LNCAP (cell line): Measurements from ENCODE around the gene PTK6.

Source experiments
- CTCF ChIP-seq: fragments of 450-650 bp; IDR thresholded peaks from 2 replicates; pipeline ENCODE4 v1.5.1; 2017; ENCODE audit warnings: mild to moderate bottlenecking

Gene PTK6

GRCh38 chr20:63495167-63495720, 41.9 kb downstream of the PTK6 start:
- TF ChIP-seq CTCF: no peak

- no peak for TF ChIP-seq CTCF
Measured at GRCh38 chr20:63494420-63495166, 42.6 kb downstream of the PTK6 start.

- TF ChIP-seq CTCF: no peak
Measured at GRCh38 chr20:63494084-63494419, 43.1 kb downstream of the PTK6 start.

- no peak for TF ChIP-seq CTCF
Measured at GRCh38 chr20:63493563-63494020, 43.6 kb downstream of the PTK6 start.

- no peak for TF ChIP-seq CTCF
Measured at GRCh38 chr20:63492982-63493381, 44.2 kb downstream of the PTK6 start.

- no peak for TF ChIP-seq CTCF
Measured at GRCh38 chr20:63492518-63492917, 44.7 kb downstream of the PTK6 start.

- TF ChIP-seq CTCF: no peak
Measured at GRCh38 chr20:63491635-63492230, 45.4 kb downstream of the PTK6 start.
